ENCODE data around the gene MAP1LC3A. TPM values are rescaled to one million over a fixed set of nuclear protein-coding genes. Genes with fewer than 3 reads are reported as not detected.

The MAP1LC3A gene
- total and polyA plus RNA-seq, 2 donors, result 6.8 to 37.5 TPM

DNA sequence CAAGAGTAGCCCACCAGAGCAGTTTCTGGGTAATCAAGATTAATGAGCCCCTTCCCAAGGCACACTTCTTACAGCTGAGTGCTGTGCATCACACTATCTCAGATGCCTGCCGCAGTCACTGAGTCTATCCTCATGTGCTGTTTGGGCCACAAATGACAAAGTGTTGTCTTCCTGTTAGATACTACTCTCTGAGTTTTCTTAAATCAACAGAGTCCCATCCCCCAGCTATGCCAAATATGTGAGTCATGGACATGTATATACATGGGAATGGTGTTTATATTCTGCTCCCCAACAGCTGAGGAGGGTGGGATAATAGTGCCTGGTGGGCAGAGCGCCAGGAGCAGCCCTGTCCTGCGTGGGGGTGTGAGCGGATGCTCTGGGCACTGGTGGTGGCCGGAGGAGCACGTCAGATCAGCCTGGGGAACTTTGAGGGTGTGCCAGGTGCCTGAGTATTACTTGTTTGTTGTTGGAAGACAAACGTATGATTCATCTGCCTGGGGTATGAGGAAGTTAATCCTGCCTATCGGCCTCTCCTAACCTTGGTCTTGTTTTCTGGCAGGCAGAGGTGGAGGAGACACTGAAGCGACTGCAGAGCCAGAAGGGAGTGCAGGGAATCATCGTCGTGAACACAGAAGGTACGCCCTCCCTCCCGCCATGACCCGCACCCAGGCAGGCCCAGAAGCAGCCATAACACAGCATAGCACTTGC lies 32.7 kb upstream of the MAP1LC3A start:
- H3K4me3 ChIP-seq (ENCODE audit: low read length in 2 of 2), result no peak overlapping the region
- no peaks in the 10 kb centered on the region for H3K9me3 ChIP-seq (ENCODE audit: control insufficient read depth in 2 of 2, insufficient read depth in 1 of 2, low read length in 1 of 2)
- H3K36me3 ChIP-seq (ENCODE audit: control insufficient read depth in 2 of 2, insufficient read depth in 2 of 2, low read length in 1 of 2), result peaks cover 50 to 53% of the 10 kb centered on the region in 2 donors
- H3K27me3 ChIP-seq (ENCODE audit: control insufficient read depth in 2 of 2, insufficient read depth in 1 of 2, low read length in 1 of 2), result no peaks in the 10 kb centered on the region
- H3K4me1 ChIP-seq (ENCODE audit: control insufficient read depth in 2 of 2, insufficient read depth in 2 of 2, low read length in 2 of 2), result peaks cover 3 to 9% of the 10 kb centered on the region in 2 donors
- peak overlapping the region in 1 of 2 donors; percentile 68 for H3K27ac ChIP-seq (ENCODE audit: low read depth in 1 of 2, low read length in 1 of 2)
- no peak for DNase-seq (ENCODE audit: low read depth in 6 of 9, low spot score in 9 of 9)
- WGBS, result 94% methylated on average over 14 of the region's 14 CpGs

DNA sequence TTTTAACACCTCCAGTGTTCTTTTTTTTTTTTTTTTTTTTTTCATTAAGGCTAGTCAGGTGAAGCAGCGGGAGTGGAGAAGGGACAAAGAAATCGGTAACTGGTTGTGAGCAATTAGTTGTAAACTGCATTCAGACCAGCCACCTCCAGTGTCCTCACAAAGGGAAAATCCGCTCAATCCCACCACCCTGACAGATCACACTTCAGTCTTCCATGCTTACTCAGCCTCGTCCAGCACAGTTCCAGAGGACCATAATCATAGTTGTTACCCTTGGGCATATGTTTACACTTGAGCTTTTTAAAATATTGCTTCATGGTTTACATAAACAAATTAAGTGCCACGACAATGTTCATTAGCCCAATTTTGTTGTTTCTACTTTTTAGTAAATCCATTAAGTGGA lies 32.1 kb upstream of the MAP1LC3A start:
- no peaks in the 10 kb centered on the region for H3K27me3 ChIP-seq (ENCODE audit: control insufficient read depth in 2 of 2, insufficient read depth in 1 of 2, low read length in 1 of 2)
- no peak for DNase-seq (ENCODE audit: low read depth in 6 of 9, low spot score in 9 of 9)
- no peaks in the 10 kb centered on the region for H3K9me3 ChIP-seq (ENCODE audit: control insufficient read depth in 2 of 2, insufficient read depth in 1 of 2, low read length in 1 of 2)
- 97% methylated on average over 5 of the region's 5 CpGs for WGBS
- H3K36me3 ChIP-seq (ENCODE audit: control insufficient read depth in 2 of 2, insufficient read depth in 2 of 2, low read length in 1 of 2), result peaks cover 53 to 54% of the 10 kb centered on the region in 2 donors
- H3K4me3 ChIP-seq (ENCODE audit: low read length in 2 of 2), result no peak overlapping the region
- H3K4me1 ChIP-seq (ENCODE audit: control insufficient read depth in 2 of 2, insufficient read depth in 2 of 2, low read length in 2 of 2), result peaks cover 3 to 9% of the 10 kb centered on the region in 2 donors
- peak overlapping the region in 1 of 2 donors; percentile 64 for H3K27ac ChIP-seq (ENCODE audit: low read depth in 1 of 2, low read length in 1 of 2)

DNA sequence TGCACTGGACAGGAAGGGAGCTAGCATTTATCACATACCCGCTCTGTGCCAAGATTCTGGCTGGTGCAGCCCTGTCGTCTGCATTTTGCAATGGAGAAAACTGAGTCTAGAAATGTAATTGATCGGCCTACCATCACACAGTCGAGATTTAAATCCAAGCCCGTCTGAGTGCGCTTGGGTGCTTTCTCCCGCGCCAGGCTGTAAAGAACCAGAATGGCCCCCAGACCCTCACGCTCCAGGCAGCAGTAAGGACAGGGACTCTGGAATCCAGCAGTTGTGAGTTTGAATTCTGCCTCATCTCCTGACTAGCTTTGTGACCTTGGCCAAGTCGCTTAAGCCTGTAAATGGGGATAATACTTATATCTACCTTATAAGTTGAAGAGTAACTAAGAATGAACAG lies 31.5 kb upstream of the MAP1LC3A start:
- Histone ChIP-seq H3K9me3 (ENCODE audit: control insufficient read depth in 2 of 2, insufficient read depth in 1 of 2, low read length in 1 of 2) (no peaks in the 10 kb centered on the region), H3K27me3 (ENCODE audit: control insufficient read depth in 2 of 2, insufficient read depth in 1 of 2, low read length in 1 of 2) (no peaks in the 10 kb centered on the region), H3K4me3 (ENCODE audit: low read length in 2 of 2) (no peak overlapping the region), H3K4me1 (ENCODE audit: control insufficient read depth in 2 of 2, insufficient read depth in 2 of 2, low read length in 2 of 2) (peaks cover 3 to 9% of the 10 kb centered on the region in 2 donors), H3K27ac (ENCODE audit: low read depth in 1 of 2, low read length in 1 of 2) (no peak overlapping the region), H3K36me3 (ENCODE audit: control insufficient read depth in 2 of 2, insufficient read depth in 2 of 2, low read length in 1 of 2) (peaks cover 51 to 59% of the 10 kb centered on the region in 2 donors)
- DNase-seq (ENCODE audit: low read depth in 6 of 9, low spot score in 9 of 9), result no peak
- 98% methylated on average over 10 of the region's 10 CpGs for WGBS

DNA sequence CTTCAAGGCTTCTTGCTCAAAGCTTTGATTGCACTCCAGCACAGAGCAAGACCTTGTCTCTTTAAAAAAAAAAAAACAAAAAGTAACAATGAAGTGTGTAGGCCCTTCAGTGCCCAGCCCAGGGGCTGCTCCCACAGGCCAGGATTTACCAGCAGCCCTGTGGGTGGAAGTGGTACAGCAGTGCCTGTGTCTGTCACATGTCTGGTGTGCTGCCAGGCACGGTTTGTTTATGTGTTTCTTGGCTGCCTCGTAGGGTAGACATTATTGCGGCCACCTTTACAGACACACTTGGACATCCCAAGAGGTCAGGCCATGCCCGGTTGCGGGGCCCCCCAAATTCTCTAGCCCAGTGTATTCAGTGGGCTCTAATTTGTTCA lies 29.6 kb upstream of the MAP1LC3A start:
- Histone ChIP-seq H3K27ac (ENCODE audit: low read depth in 1 of 2, low read length in 1 of 2) (no peak overlapping the region), H3K9me3 (ENCODE audit: control insufficient read depth in 2 of 2, insufficient read depth in 1 of 2, low read length in 1 of 2) (no peaks in the 10 kb centered on the region), H3K4me3 (ENCODE audit: low read length in 2 of 2) (no peak overlapping the region), H3K4me1 (ENCODE audit: control insufficient read depth in 2 of 2, insufficient read depth in 2 of 2, low read length in 2 of 2) (peaks cover 3 to 5% of the 10 kb centered on the region in 2 donors), H3K27me3 (ENCODE audit: control insufficient read depth in 2 of 2, insufficient read depth in 1 of 2, low read length in 1 of 2) (no peaks in the 10 kb centered on the region), H3K36me3 (ENCODE audit: control insufficient read depth in 2 of 2, insufficient read depth in 2 of 2, low read length in 1 of 2) (peaks cover 61 to 73% of the 10 kb centered on the region in 2 donors)
- 97% methylated on average over 5 of the region's 5 CpGs for WGBS
- DNase-seq (ENCODE audit: low read depth in 6 of 9, low spot score in 9 of 9), result no peak

DNA sequence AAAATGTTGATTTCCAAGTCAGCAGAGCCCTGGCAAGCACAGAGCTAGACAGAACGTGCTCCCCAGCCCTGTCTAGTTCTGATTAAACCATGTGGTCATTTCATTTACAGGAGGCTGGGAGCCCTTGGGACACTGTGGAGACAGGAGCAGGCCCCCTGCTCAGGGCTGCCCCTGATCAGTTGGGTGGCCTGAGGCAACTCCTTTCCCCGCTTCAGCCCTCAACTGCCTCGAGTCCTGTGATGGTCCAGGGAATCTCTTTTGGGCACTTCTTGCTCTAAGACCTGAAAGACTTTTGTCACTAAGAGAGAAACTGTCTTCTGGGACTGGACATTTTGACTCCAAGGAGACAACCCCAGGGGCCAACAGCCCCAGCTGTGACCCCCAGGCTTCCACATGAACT lies 28.8 kb upstream of the MAP1LC3A start:
- H3K4me1 ChIP-seq (ENCODE audit: control insufficient read depth in 2 of 2, insufficient read depth in 2 of 2, low read length in 2 of 2), result peaks cover 3 to 5% of the 10 kb centered on the region in 2 donors
- 98% methylated on average over 3 of the region's 3 CpGs for WGBS
- H3K27me3 ChIP-seq (ENCODE audit: control insufficient read depth in 2 of 2, insufficient read depth in 1 of 2, low read length in 1 of 2), result no peaks in the 10 kb centered on the region
- no peak overlapping the region for H3K4me3 ChIP-seq (ENCODE audit: low read length in 2 of 2)
- no peak overlapping the region for H3K27ac ChIP-seq (ENCODE audit: low read depth in 1 of 2, low read length in 1 of 2)
- peaks cover 69 to 78% of the 10 kb centered on the region in 2 donors for H3K36me3 ChIP-seq (ENCODE audit: control insufficient read depth in 2 of 2, insufficient read depth in 2 of 2, low read length in 1 of 2)
- H3K9me3 ChIP-seq (ENCODE audit: control insufficient read depth in 2 of 2, insufficient read depth in 1 of 2, low read length in 1 of 2), result no peaks in the 10 kb centered on the region
- DNase-seq (ENCODE audit: low read depth in 6 of 9, low spot score in 9 of 9), result no peak

DNA sequence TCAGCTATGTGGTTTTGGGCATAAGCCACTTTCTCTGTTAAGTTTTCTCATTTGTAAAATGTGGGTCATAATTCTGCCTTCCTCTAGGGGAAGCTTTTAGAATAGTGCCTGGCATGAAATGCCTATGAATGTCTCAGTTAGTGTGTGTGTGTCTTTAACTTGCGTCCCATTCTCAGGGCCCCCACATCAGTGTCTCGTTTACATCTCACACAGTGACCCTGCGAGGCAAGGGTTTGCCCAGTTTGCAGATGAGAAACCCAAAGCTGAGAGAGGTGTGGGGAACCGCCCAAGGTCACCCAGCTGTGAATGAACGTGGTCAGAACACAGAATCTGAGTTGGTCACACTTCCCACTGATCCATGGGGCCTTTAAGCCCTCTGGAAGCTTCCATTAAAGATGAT lies 28.2 kb upstream of the MAP1LC3A start:
- no peaks in the 10 kb centered on the region for H3K27me3 ChIP-seq (ENCODE audit: control insufficient read depth in 2 of 2, insufficient read depth in 1 of 2, low read length in 1 of 2)
- H3K4me1 ChIP-seq (ENCODE audit: control insufficient read depth in 2 of 2, insufficient read depth in 2 of 2, low read length in 2 of 2), result peaks cover 3 to 5% of the 10 kb centered on the region in 2 donors
- H3K36me3 ChIP-seq (ENCODE audit: control insufficient read depth in 2 of 2, insufficient read depth in 2 of 2, low read length in 1 of 2), result peaks cover 75 to 84% of the 10 kb centered on the region in 2 donors
- H3K4me3 ChIP-seq (ENCODE audit: low read length in 2 of 2), result no peak overlapping the region
- H3K9me3 ChIP-seq (ENCODE audit: control insufficient read depth in 2 of 2, insufficient read depth in 1 of 2, low read length in 1 of 2), result no peaks in the 10 kb centered on the region
- peak in 1 of 9 donors; percentile 13 for DNase-seq (ENCODE audit: low read depth in 6 of 9, low spot score in 9 of 9)
- 95% methylated on average over 5 of the region's 5 CpGs for WGBS
- no peak overlapping the region for H3K27ac ChIP-seq (ENCODE audit: low read depth in 1 of 2, low read length in 1 of 2)

DNA sequence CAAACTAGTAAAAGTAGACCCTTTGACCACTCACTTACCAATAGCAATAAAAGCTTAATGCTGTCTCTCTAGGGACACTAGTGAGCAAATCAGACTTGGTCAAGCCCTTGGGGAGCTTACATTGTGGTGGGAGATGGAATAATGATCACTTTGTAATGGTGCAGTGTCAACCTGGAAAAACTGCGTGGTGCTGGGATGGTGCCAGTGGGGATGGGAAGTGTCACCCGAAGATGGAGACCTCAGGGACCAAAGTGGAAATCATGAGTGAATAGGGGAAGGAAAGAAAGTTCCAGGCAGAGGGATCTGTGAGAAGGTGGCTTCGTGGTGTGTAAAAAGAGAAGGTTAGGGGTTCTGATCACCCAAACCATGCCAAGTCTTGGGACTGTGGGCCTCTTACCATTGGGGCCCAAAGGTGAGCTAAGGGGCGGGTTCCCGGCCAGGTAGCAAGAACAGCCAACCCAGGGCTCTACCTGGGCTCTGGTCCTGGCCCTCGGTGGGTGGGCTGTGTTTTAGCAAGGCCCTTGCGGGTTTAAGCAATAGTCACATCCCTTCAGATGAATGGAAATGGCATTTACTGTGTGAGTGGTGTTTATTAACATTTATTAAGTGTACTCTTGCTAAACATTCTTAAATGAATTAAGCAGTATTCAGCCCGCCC lies 26.8 kb upstream of the MAP1LC3A start:
- no peak overlapping the region for H3K27ac ChIP-seq (ENCODE audit: low read depth in 1 of 2, low read length in 1 of 2)

DNA sequence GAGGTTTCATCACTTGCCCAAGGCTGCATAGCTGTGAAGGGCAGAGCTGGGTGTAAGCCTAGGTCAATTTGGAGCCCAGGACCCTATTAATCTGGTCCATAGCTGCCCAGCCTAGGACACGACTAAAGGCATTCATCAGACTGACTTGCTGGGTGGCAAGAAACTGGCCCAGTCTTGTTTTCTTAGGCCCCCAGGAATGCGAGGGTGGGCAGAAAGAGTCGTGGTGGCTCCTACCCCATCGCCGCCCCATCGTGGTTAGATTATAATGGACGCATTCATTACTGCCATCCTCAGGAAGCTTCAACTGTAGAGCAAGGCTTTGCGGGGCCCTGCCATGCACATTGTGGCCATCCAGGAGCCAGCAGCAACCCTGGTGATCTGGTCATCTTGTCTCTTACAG lies 26.2 kb upstream of the MAP1LC3A start:
- Histone ChIP-seq H3K4me3 (ENCODE audit: low read length in 2 of 2) (no peak overlapping the region), H3K9me3 (ENCODE audit: control insufficient read depth in 2 of 2, insufficient read depth in 1 of 2, low read length in 1 of 2) (no peaks in the 10 kb centered on the region), H3K36me3 (ENCODE audit: control insufficient read depth in 2 of 2, insufficient read depth in 2 of 2, low read length in 1 of 2) (peaks cover 78 to 85% of the 10 kb centered on the region in 2 donors), H3K27ac (ENCODE audit: low read depth in 1 of 2, low read length in 1 of 2) (no peak overlapping the region), H3K4me1 (ENCODE audit: control insufficient read depth in 2 of 2, insufficient read depth in 2 of 2, low read length in 2 of 2) (peaks cover 3 to 5% of the 10 kb centered on the region in 2 donors), H3K27me3 (ENCODE audit: control insufficient read depth in 2 of 2, insufficient read depth in 1 of 2, low read length in 1 of 2) (no peaks in the 10 kb centered on the region)
- DNase-seq (ENCODE audit: low read depth in 6 of 9, low spot score in 9 of 9), result no peak
- 96% methylated on average over 8 of the region's 8 CpGs for WGBS

More for the DNA sequence above, 26.8 kb upstream of the MAP1LC3A start:
- no peak overlapping the region for H3K4me3 ChIP-seq (ENCODE audit: low read length in 2 of 2)
- H3K27me3 ChIP-seq (ENCODE audit: control insufficient read depth in 2 of 2, insufficient read depth in 1 of 2, low read length in 1 of 2), result no peaks in the 10 kb centered on the region
- no peaks in the 10 kb centered on the region for H3K9me3 ChIP-seq (ENCODE audit: control insufficient read depth in 2 of 2, insufficient read depth in 1 of 2, low read length in 1 of 2)
- peaks cover 3 to 5% of the 10 kb centered on the region in 2 donors for H3K4me1 ChIP-seq (ENCODE audit: control insufficient read depth in 2 of 2, insufficient read depth in 2 of 2, low read length in 2 of 2)
- peaks cover 78 to 85% of the 10 kb centered on the region in 2 donors for H3K36me3 ChIP-seq (ENCODE audit: control insufficient read depth in 2 of 2, insufficient read depth in 2 of 2, low read length in 1 of 2)
- no peak for DNase-seq (ENCODE audit: low read depth in 6 of 9, low spot score in 9 of 9)
- WGBS, result 98% methylated on average over 8 of the region's 8 CpGs

DNA sequence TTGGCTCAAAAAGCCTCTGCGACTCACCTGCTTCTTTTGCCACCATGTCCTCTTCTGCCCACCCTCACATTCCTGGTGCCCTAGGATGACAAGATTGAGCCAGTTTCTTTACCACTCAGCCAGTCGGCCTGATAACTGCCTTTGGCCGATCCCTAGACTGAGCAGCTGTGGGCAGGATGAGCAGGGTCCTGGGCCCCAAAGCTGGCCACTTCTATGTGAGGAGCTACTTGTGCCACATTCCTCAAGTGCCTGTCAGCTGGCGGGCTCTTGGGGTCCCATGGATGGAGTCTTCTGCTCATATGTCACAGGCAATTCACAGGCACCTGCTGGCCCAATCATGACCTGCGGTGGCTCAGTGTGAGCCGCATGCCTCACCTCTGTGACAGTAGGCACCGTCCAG lies 25.8 kb upstream of the MAP1LC3A start:
- no peaks in the 10 kb centered on the region for H3K9me3 ChIP-seq (ENCODE audit: control insufficient read depth in 2 of 2, insufficient read depth in 1 of 2, low read length in 1 of 2)
- H3K4me1 ChIP-seq (ENCODE audit: control insufficient read depth in 2 of 2, insufficient read depth in 2 of 2, low read length in 2 of 2), result peaks cover 3 to 5% of the 10 kb centered on the region in 2 donors
- H3K27ac ChIP-seq (ENCODE audit: low read depth in 1 of 2, low read length in 1 of 2), result no peak overlapping the region
- no peak overlapping the region for H3K4me3 ChIP-seq (ENCODE audit: low read length in 2 of 2)
- peaks cover 79 to 85% of the 10 kb centered on the region in 2 donors for H3K36me3 ChIP-seq (ENCODE audit: control insufficient read depth in 2 of 2, insufficient read depth in 2 of 2, low read length in 1 of 2)
- no peak for DNase-seq (ENCODE audit: low read depth in 6 of 9, low spot score in 9 of 9)
- no peaks in the 10 kb centered on the region for H3K27me3 ChIP-seq (ENCODE audit: control insufficient read depth in 2 of 2, insufficient read depth in 1 of 2, low read length in 1 of 2)
- WGBS, result 99% methylated on average over 7 of the region's 7 CpGs
